ENCODE measurements around the gene PIR.

GRCh38 chrX:15435836-15436619, 57.1 kb downstream of the PIR start:
- no peak for TF ChIP-seq CTCF (IDR thresholded peaks at IDR 0.05; ENCODE audit: low read depth, low read length)
- TF ChIP-seq EZH2phosphoT487 (IDR thresholded peaks at IDR 0.05; ENCODE audit: low read depth), result no peak
